ENCODE results near the gene UQCC2. TPM values are rescaled to one million over a fixed set of nuclear protein-coding genes. Genes with fewer than 3 reads are reported as not detected.

The UQCC2 gene
- total RNA-seq, 1 experiment from 2014 or later, result 66.4 TPM

- no peak for DNase-seq (ENCODE audit: low read depth)
Measured at GRCh38 chr6:33676416-33677142, 34.9 kb downstream of the UQCC2 start.

DNA sequence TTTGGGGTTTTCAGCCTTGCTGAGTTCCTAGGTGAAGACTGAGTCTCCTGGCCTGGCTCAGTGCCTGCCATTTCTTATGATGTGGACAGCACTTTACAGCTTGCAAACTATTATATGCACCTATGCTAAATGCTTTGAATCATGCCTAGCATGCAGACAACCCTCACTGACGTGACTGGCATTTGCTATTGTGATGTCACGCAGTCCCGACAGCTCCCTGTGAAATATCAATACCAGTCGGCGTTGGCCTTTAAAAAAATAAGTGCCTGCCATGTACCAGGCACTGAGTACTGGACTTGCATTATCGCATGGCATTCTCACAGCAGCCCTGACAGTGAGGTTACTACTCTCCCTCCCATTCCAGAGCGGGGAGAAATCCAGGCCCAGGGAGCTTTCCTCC, 35.5 kb downstream of the UQCC2 start:
- no peak for DNase-seq (ENCODE audit: low read depth)

GRCh38 chr6:33673851-33674250, 37.6 kb downstream of the UQCC2 start:
- no peak for DNase-seq (ENCODE audit: low read depth)

- DNase-seq (ENCODE audit: low read depth), result peak; percentile 95
Measured at GRCh38 chr6:33672808-33673207, 38.7 kb downstream of the UQCC2 start.

DNA sequence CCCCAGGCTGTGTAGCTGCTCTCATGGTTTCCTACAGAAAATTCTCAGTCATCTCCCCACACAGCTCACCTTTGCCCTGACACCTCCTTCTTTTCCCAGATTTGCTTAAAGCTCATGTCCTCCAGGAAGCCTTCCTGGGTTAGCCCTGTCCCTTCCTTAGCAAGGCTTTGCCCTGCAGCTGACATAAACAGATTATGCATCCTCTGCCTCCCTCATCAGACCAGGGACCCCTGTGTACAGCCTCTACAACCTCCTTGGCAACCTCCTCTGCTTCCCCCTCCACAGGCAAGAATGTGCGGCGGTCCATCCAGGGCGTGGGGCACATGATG, 39.8 kb downstream of the UQCC2 start:
- DNase-seq (ENCODE audit: low read depth), result peak; percentile 8

DNA sequence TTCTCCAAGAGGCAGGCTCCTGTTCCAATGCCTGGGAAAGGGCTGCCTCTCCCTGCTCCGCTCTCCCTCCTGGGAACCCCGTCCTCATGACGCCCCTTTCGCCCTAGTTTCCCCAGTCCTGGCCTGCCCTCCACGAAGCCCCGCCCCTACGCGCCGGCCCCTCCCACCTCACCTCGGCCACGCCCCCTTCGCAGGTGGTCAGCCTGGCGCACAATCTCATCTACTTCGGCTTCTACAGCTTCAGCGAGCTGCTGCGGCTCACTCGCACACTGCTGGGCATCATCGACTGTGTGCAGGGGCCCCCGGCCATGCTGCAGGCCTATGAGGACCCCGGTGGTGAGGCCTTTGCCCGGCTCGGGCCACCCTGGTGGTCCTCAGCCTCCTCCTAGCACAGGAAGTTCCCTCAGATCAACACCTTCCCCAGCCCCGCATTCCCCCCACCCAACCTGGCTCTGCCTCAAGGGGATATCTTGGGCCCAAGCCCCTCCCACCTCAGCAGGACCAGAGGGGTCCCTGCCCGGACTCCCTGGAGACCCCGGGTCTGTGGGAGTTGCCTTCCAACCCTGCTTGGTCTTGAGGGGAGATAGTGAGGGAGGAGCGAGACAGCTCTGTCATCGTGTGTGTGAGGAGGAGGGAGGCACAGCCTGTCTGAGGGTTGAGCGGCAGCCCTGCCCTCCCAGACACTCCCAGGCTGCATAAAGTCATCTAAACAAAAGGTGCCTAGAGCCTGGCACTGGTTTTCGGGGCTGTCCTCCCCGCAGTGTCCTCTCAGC, 40.3 kb downstream of the UQCC2 start:
- DNase-seq (ENCODE audit: low read depth), result no peak

DNA sequence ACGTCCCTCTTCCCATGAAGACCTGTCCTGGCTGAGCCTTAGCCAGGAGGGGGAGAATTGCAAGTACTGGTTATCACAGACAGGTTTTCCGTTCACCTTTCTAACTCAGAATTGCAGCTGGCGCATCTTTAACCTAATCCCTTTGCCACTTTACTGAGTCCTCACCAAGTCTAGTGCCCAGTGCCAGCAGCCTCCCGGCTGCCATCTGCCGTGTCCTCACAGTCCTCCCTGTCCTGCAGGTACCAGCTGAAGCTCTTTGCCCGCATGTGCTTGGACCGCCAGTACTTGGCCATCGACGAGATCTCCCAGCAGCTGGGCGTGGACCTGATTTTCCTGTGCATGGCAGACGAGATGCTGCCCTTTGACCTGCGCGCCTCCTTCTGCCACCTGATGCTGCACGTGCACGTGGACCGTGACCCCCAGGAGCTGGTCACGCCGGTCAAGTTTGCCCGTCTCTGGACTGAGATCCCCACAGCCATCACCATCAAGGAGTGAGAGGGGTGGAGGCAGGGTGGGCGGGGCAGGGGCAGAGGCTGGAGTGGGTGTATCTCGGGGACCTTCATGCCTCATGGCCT, 41.3 kb downstream of the UQCC2 start:
- no peak for DNase-seq (ENCODE audit: low read depth)

GRCh38 chr6:33668914-33669313, 42.6 kb downstream of the UQCC2 start:
- no peak for DNase-seq (ENCODE audit: low read depth)

DNA sequence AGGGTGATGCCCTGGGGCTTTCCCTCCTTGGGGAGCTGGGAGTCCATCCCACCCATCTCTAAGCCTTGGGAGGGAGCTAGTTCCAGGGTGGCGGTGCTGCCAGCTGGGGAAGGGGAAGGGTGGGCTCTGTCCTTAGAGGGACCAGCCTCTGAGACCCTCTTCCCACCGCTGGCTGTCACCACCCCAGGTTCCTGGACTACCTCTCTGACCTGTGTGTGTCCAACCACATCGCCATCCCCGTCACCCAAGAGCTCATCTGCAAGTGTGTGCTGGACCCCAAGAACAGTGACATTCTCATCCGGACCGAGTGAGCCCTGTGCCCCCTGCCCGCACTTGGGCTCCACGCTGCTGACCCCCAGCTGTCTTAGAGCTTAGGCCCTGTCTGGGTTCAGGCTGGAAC, 43.2 kb downstream of the UQCC2 start:
- DNase-seq (ENCODE audit: low read depth), result no peak

DNA sequence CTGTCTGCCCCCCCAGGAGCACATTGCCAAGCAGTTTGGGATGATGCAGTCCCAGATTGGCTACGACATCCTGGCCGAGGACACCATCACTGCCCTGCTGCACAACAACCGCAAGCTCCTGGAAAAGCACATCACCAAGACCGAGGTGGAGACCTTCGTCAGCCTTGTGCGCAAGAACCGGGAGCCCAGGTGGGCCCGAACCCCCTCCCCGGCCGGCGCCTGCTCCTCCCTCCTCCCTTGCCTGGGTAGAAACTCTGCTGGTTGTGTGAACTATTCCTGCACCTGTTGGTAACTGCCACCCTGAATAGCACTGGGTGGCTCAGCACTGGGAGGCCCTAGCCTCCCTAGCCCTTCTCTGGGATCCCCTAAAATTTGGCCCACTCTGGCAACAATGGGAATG, 43.7 kb downstream of the UQCC2 start:
- DNase-seq (ENCODE audit: low read depth), result no peak

DNA sequence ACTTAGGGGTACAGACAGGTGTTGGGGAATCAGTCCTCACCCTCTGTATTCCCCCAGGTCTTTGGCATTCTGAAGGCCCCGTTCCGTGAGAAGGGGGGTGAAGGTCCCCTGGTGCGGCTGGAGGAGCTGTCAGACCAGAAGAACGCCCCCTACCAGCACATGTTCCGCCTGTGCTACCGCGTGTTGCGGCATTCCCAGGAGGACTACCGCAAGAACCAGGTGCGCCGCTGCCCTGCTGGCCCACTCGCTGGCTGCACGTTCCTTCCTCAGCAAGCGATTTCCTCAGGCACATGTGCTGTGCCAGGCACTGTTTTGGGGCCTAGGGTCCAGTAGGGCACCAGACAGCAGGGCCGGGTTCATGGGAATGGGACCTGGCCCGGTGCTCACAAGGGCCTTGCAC, 44.4 kb downstream of the UQCC2 start:
- no peak for DNase-seq (ENCODE audit: low read depth)

GRCh38 chr6:33665957-33666356, 45.5 kb downstream of the UQCC2 start:
- no peak for DNase-seq (ENCODE audit: low read depth)

- DNase-seq (ENCODE audit: low read depth), result no peak
Measured at GRCh38 chr6:33664506-33665057, 46.9 kb downstream of the UQCC2 start.

DNA sequence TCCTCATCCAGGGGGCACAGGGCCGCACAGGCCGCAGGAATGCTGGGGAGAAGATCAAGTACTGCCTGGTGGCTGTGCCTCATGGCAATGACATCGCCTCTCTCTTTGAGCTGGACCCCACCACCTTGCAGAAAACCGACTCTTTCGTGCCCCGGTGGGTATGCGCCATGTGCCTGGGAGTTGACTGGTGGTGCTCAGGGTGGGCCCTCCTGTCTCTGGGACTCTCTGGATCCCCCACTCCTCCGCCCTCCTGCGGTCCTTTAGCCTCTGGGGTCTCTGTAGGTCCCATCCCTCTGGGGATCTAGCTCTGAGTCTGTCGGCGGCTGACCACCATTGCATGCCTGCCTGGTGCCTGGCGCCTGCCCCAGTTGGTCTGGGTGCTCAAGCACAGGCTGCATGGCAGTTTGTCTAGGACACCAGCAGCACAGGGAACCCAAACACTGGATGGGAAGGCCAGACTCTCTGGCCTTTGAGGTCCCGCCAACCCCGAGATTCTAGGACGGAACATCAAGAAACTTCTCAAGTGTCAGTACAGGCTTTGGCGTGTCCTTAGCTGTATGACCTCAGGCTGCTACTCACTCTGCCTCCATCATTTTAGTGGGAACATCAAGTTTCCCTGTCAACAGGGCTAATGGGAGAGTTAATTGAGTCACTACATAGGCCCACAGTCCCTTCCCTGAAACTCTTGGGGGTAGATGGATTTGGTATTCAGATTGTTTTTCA, 47.6 kb downstream of the UQCC2 start:
- DNase-seq (ENCODE audit: low read depth), result no peak

GRCh38 chr6:33663028-33663427, 48.5 kb downstream of the UQCC2 start:
- no peak for DNase-seq (ENCODE audit: low read depth)

DNA sequence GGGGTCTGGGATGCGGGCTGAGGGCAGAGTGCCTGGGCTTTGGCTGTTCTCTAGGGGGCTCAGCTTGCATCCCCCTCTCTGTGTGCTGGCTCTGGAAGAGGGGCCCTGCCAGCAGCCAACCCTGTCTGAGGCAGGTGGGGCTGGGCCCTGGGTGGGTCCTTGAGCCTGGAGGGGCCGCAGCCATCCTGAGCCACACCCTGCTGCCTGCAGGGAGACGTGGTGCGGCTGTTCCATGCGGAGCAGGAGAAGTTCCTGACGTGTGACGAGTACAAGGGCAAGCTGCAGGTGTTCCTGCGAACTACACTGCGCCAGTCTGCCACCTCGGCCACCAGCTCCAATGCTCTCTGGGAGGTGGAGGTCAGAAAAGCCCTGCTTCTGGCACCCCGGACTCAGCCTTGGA, 49.2 kb downstream of the UQCC2 start:
- DNase-seq (ENCODE audit: low read depth), result no peak

DNA sequence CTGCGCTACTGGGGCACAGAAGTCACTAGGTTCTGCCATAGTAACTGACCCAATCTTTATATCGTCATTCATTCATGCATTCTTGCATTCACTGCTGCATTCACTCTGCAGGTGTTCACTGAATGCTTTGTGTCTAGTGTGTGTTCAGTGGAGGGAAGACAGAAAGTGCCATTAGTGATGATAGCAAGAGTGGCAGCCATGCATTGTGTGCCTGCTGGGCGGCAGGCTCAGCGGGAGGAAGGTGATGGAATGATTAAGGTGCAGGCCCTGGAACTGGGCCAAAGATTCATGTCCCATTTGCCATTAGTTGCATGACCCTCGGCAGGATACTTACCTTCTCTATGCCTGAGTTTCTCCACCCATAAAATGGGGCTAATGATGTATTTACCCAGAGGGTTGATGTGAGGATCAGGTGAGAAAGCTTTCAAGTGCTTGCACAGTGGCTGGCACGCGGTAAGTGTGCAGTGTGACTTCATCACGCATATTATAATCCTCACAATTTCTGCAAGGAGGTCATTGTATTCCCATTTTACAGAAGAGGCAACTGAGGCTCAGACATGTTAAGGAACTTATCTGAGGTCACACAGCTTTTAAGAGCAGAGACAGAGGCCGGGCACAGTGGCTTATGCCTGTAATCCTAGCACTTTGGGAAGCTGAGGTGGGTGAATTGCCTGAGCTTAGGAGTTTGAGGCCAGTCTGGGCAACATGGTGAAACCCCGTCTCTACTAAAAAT, 50.2 kb downstream of the UQCC2 start:
- DNase-seq (ENCODE audit: low read depth), result no peak

GRCh38 chr6:33659986-33660385, 51.5 kb downstream of the UQCC2 start:
- no peak for DNase-seq (ENCODE audit: low read depth)

DNA sequence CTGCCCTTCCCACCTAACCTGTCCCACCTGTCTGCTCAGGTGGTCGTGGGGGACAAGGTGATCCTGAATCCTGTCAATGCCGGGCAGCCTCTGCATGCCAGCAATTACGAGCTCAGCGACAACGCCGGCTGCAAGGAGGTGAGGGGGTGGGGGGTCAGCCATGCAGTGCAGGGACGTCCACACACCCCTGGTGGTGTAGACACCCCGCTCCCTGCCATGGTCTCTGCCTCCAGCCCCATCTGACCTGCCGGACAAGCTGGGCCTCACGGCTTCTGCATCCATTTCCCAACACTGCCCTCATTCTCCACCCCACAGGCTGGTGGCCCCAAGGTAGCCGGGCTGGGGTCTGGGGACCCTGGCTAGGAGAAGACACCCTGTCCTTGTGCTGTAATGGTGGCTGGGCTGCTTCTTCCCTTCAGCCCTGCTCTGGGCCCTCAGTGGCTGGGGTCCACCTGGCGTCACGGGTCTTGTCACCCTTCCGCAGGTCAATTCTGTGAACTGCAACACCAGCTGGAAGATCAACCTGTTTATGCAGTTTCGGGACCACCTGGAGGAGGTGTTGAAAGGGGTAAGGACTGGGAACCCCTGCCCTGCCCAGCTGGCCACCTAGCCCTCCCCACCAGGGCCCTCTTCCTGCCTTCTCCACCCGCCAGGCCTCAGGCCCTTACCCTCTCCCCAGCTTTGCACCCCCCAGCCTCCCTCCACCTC, 52.4 kb downstream of the UQCC2 start:
- DNase-seq (ENCODE audit: low read depth), result no peak

- no peak for DNase-seq (ENCODE audit: low read depth)
Measured at GRCh38 chr6:33656844-33657243, 54.7 kb downstream of the UQCC2 start.

All from RPMI7951 (cell line).